Endothelial cell of umbilical vein (primary cell): ENCODE measurements around the gene ANXA9. TPM values are rescaled to one million over a fixed set of nuclear protein-coding genes. Genes with fewer than 3 reads are reported as not detected.

ENCODE experiments used
- BruUV-seq: library from RNA; stranded (reverse); fragments of 400-500 nt; replicated peaks from 2 replicates; lab custom pipeline; 2021; lab: Mats Ljungman, UMichigan
- CTCF ChIA-PET: fragments of 300-600, 350-600 bp; sonication (Branson Sonifier 250); formaldehyde crosslinking; loops from one replicate; lab custom pipeline; 2021; ENCODE audit warnings: antibody characterized with exemption, inconsistent platforms; lab: Charles Lee
- POLR2A ChIA-PET: fragments of 300-600, 350-600 bp; sonication (Branson Sonifier 250); formaldehyde crosslinking; loops from one replicate; lab custom pipeline; 2021; ENCODE audit warnings: antibody characterized with exemption, inconsistent platforms; lab: Charles Lee
- DNase-seq: peaks from one replicate; pipeline ENCODE4 v3.0.0-alpha.2; 2011; ENCODE audit warnings: low read depth, low spot score
- FAIRE-seq: peaks from 2 replicates; lab custom pipeline; 2011; peaks lifted over from hg19 to GRCh38; lab: Jason Lieb, UNC
- H2AFZ ChIP-seq: 2 replicates; pipeline ENCODE4 v1.6.0; 2012; ENCODE audit warnings: low read depth, low read length, control low read depth, inconsistent platforms
- H3K27ac ChIP-seq: 2 replicates; pipeline ENCODE4 v1.5.1; 2011; ENCODE audit warnings: low read depth, mild to moderate bottlenecking, control low read depth, low read length, moderate library complexity; ENCODE audit not compliant: insufficient read depth
- H3K27me3 ChIP-seq, 2 experiments: 2 replicates each; pipeline versions ENCODE4 v1.6.0 to v1.6.1; 2011; ENCODE audit warnings: low read length in 2 of 2, mixed read lengths in 1 of 2; ENCODE audit not compliant: control insufficient read depth in 2 of 2, insufficient read depth in 2 of 2
- H3K36me3 ChIP-seq, 2 experiments: 2 replicates in 1 of 2; 3 replicates in 1 of 2; pipeline ENCODE4 v1.5.1; 2011; ENCODE audit warnings: low read length in 2 of 2, mild to moderate bottlenecking in 1 of 2, moderate library complexity in 1 of 2; ENCODE audit not compliant: control insufficient read depth in 2 of 2, insufficient read depth in 2 of 2; ENCODE audit errors: extremely low read depth in 1 of 2
- H3K4me1 ChIP-seq: 3 replicates; pipeline ENCODE4 v1.5.1; 2011; ENCODE audit warnings: mild to moderate bottlenecking, low read length; ENCODE audit not compliant: control insufficient read depth, insufficient read depth; ENCODE audit errors: extremely low read depth
- H3K4me2 ChIP-seq: 2 replicates; pipeline ENCODE4 v1.6.1; 2011; ENCODE audit warnings: low read length, control low read depth, mixed read lengths; ENCODE audit not compliant: insufficient read depth
- H3K4me3 ChIP-seq, 3 experiments: fragments of 200-600 bp in 1 of 3; sonication (generic), shearing (Covaris generic) in 1 of 3; replicated peaks in 1 of 3; 2 replicates each; pipeline ENCODE4 v1.5.1; 2011 to 2016; ENCODE audit warnings: control low read depth in 3 of 3, low read length in 3 of 3, mild to moderate bottlenecking in 2 of 3, inconsistent platforms in 1 of 3, low read depth in 1 of 3, moderate library complexity in 1 of 3; ENCODE audit not compliant: insufficient read depth in 1 of 3
- H3K79me2 ChIP-seq: 2 replicates; pipeline ENCODE4 v1.6.0; 2012; ENCODE audit warnings: low read length, inconsistent platforms; ENCODE audit not compliant: control insufficient read depth, insufficient read depth
- H3K9ac ChIP-seq: replicated peaks from 2 replicates; pipeline ENCODE3; 2011; ENCODE audit warnings: low read length, control low read depth; ENCODE audit not compliant: insufficient read depth; ENCODE audit errors: extremely low read depth
- H3K9me1 ChIP-seq: replicated peaks from 3 replicates; pipeline ENCODE4 v1.6.0; 2011; ENCODE audit warnings: mild to moderate bottlenecking, low read length; ENCODE audit not compliant: control insufficient read depth, insufficient read depth; ENCODE audit errors: extremely low read depth
- H3K9me3 ChIP-seq: replicated peaks from 2 replicates; pipeline ENCODE4 v1.5.1; 2012; ENCODE audit warnings: low read length, inconsistent platforms; ENCODE audit not compliant: control insufficient read depth, insufficient read depth
- H4K20me1 ChIP-seq: replicated peaks from 2 replicates; pipeline ENCODE3; 2011; ENCODE audit warnings: mild to moderate bottlenecking, low read length; ENCODE audit not compliant: control insufficient read depth, insufficient read depth; ENCODE audit errors: extremely low read depth
- GATA2 ChIP-seq: IDR thresholded peaks from 2 replicates; pipeline ENCODE4 v1.7.0; 2011; ENCODE audit warnings: low read depth, mild to moderate bottlenecking, moderate library complexity, mixed read lengths, low read length; ENCODE audit not compliant: insufficient read length, insufficient read depth
- JUN ChIP-seq: IDR thresholded peaks from 2 replicates; pipeline ENCODE4 v1.6.1; 2011; ENCODE audit warnings: borderline replicate concordance, low read depth; ENCODE audit not compliant: insufficient read length, insufficient read depth
- MAX ChIP-seq: IDR thresholded peaks from 2 replicates; pipeline ENCODE4 v1.6.1; 2011; ENCODE audit not compliant: insufficient read depth, insufficient read length
- POLR2AphosphoS5 ChIP-seq: IDR thresholded peaks from 2 replicates; pipeline ENCODE4 v1.6.1; 2012; ENCODE audit warnings: low read depth, mild to moderate bottlenecking, control low read depth, low read length, moderate library complexity; ENCODE audit not compliant: insufficient read depth
- dilution Hi-C: fragments of 300-500 bp; cut with MboI; formaldehyde crosslinking; loops from one replicate; pipeline ENCODE4 v1.15.0; 2019; ENCODE audit warnings: low sequenced_read_pairs; ENCODE audit not compliant: extremely low pct_ligation_motif_present
- intact Hi-C: fragments of 100-400 bp; cut with micrococcal nuclease; formaldehyde crosslinking; loops from one replicate; pipeline ENCODE4 v1.10.0; 2022
- polyA plus RNA-seq, 4 experiments: library from polyadenylated mRNA; depleted of rRNA in 3 of 4; stranded (reverse) in 3 of 4; unstranded in 1 of 4; fragments of >200 nt; gene quantifications; 2 replicates each; pipeline versions ENCODE4 v1.2.1 to v1.2.3, GENCODE V29; 2011 to 2012; ENCODE audit warnings: missing spikeins in 1 of 4
- total RNA-seq: library from RNA; stranded (reverse); gene quantifications from 2 replicates; pipeline ENCODE4 v1.2.3, GENCODE V29; 2021

ANXA9 gene
- total and polyA plus RNA-seq, 2 donors (not counting 3 experiments of a cell fraction or from before 2014, with no cell fraction given) = not detected

GRCh38 chr1:151007853-151008243 lies 25.8 kb downstream of the ANXA9 start:
- H4K20me1 ChIP-seq = no peaks in the 10 kb centered on the region
- FAIRE-seq (no peak), DNase-seq (no peak)
- H3K27me3 ChIP-seq = no peaks in the 10 kb centered on the region
- peak; percentile 81 for TF ChIP-seq JUN
- no peak for TF ChIP-seq GATA2
- H3K36me3 ChIP-seq = no peaks in the 10 kb centered on the region
- no TSS peak for BruUV-seq
- H3K9me1 ChIP-seq = no peaks in the 10 kb centered on the region
- peak overlapping the region; percentile 29 for H2AFZ ChIP-seq
- H3K27ac ChIP-seq = peak overlapping the region; percentile 88
- POLR2A ChIA-PET = no interaction called here
- H3K9ac ChIP-seq = peak overlapping the region; percentile 58
- no peaks in the 10 kb centered on the region for H3K79me2 ChIP-seq
- dilution Hi-C loops = no loop called here
- CTCF ChIA-PET = interaction anchor here (1.5 to 3.7 kb wide), 2 partner anchors 11 to 12 kb away, joined by 4 to 127 read pairs; no protein-coding TSS in a partner anchor
- H3K4me3 ChIP-seq = peak overlapping the region in 1 of 3 experiments; percentile 28
- H3K4me2 ChIP-seq = peak overlapping the region; percentile 54
- H3K4me1 ChIP-seq = peaks cover 28% of the 10 kb centered on the region
- H3K9me3 ChIP-seq = no peaks in the 10 kb centered on the region
- intact Hi-C loops = loop anchor here (1.0 to 2.0 kb wide), 5 partner anchors 40 to 158 kb away; partner anchors contain the start of genes CDC42SE1, SCNM1 and SETDB1

- Histone ChIP-seq H2AFZ (peak within 1 kb of the TSS; percentile 68), H3K4me3 (peak within 1 kb of the TSS; percentile 7 to 82 (median 52)), H4K20me1 (no peaks in the 10 kb centered on the region), H3K4me1 (peaks cover 28% of the 10 kb centered on the region), H3K27me3 (no peaks in the 10 kb centered on the region), H3K9ac (peak within 1 kb of the TSS; percentile 58), H3K27ac (peak within 1 kb of the TSS; percentile 88), H3K9me1 (no peaks in the 10 kb centered on the region), H3K4me2 (peak within 1 kb of the TSS; percentile 54), H3K79me2 (no peaks in the 10 kb centered on the region), H3K9me3 (no peaks in the 10 kb centered on the region), H3K36me3 (no peaks in the 10 kb centered on the region)
- peak; percentile 87 for FAIRE-seq
- intact Hi-C loops = loop anchor here (1.0 to 2.0 kb wide), 5 partner anchors 40 to 158 kb away; partner anchors contain the start of genes CDC42SE1, SCNM1 and SETDB1
- peak; percentile 98 for DNase-seq
- POLR2A ChIA-PET = no interaction called here
- BruUV-seq = TSS peak; percentile 37
- CTCF ChIA-PET = interaction anchor here (0.7 to 1.5 kb wide), 3 partner anchors 12 to 91 kb away, joined by 3 to 4 read pairs (median 3); no protein-coding TSS in a partner anchor
- TF ChIP-seq MAX (peak; percentile 7), POLR2AphosphoS5 (peak; percentile 36), JUN (no peak)
- dilution Hi-C loops = no loop called here
Observed at GRCh38 chr1:151008244-151009205, 26.4 kb downstream of the ANXA9 start, which contains the start of gene PRUNE1. Gene PRUNE1 (plus strand): TSS chr1:151008449. CDS start chr1:151008633, 184 bp downstream.
